H9 (cell line): Measurements from ENCODE around the gene CLCNKB. TPM values are rescaled to one million over a fixed set of nuclear protein-coding genes. Genes with fewer than 3 reads are reported as not detected.
A peak's percentile ranks its signal among the peaks of the same experiment; 100 is the strongest.

ENCODE experiments used
- DNase-seq: peaks from one replicate; pipeline ENCODE4 v3.0.0-alpha.2; 2017
- H2AFZ ChIP-seq: one replicate; pipeline ENCODE4 v1.6.1; 2013; ENCODE audit warnings: mild to moderate bottlenecking, low read length, control low read depth, moderate library complexity
- H2AK5ac ChIP-seq: 2 replicates; pipeline ENCODE4 v1.6.1; 2013; ENCODE audit warnings: low read length, control low read depth, mixed read lengths; ENCODE audit not compliant: insufficient read length
- H2BK120ac ChIP-seq: one replicate; pipeline ENCODE4 v1.6.1; 2013; ENCODE audit warnings: low read depth, mild to moderate bottlenecking, low read length, control low read depth, inconsistent platforms; ENCODE audit not compliant: poor library complexity, severe bottlenecking
- H2BK12ac ChIP-seq: 2 replicates; pipeline ENCODE4 v1.6.1; 2013; ENCODE audit warnings: low read length, control low read depth, mixed read lengths, low read depth; ENCODE audit not compliant: insufficient read length
- H2BK15ac ChIP-seq: 2 replicates; pipeline ENCODE4 v1.6.1; 2013; ENCODE audit warnings: low read depth, low read length, control low read depth
- H2BK20ac ChIP-seq: one replicate; pipeline ENCODE4 v1.6.1; 2013; ENCODE audit warnings: low read depth, mild to moderate bottlenecking, low read length, control low read depth, inconsistent platforms; ENCODE audit not compliant: poor library complexity, severe bottlenecking
- H2BK5ac ChIP-seq: 2 replicates; pipeline ENCODE4 v1.6.1; 2013; ENCODE audit warnings: low read length, control low read depth, mixed read lengths; ENCODE audit not compliant: insufficient read length
- H3K14ac ChIP-seq: 2 replicates; pipeline ENCODE4 v1.6.1; 2013; ENCODE audit warnings: low read length, control low read depth; ENCODE audit not compliant: insufficient read depth
- H3K18ac ChIP-seq: 2 replicates; pipeline ENCODE4 v1.6.1; 2013; ENCODE audit warnings: low read depth, mild to moderate bottlenecking, mixed read lengths, low read length, control low read depth; ENCODE audit not compliant: insufficient read length
- H3K23ac ChIP-seq: 2 replicates; pipeline ENCODE4 v1.6.1; 2013; ENCODE audit warnings: low read length, control low read depth, mixed read lengths, low read depth; ENCODE audit not compliant: insufficient read length
- H3K23me2 ChIP-seq: 2 replicates; pipeline ENCODE4 v1.6.1; 2013; ENCODE audit warnings: low read depth, mild to moderate bottlenecking, mixed read lengths, low read length, control low read depth; ENCODE audit not compliant: insufficient read length, poor library complexity, severe bottlenecking
- H3K27ac ChIP-seq: 2 replicates; pipeline ENCODE4 v1.5.1; 2013; ENCODE audit warnings: low read length, control low read depth, mixed read lengths, low read depth; ENCODE audit not compliant: insufficient read length
- H3K27me3 ChIP-seq: 2 replicates; pipeline ENCODE4 v1.6.1; 2013; ENCODE audit warnings: low read length, control low read depth, inconsistent platforms; ENCODE audit not compliant: insufficient read depth
- H3K4ac ChIP-seq: 2 replicates; pipeline ENCODE4 v1.6.1; 2013; ENCODE audit warnings: low read depth, mild to moderate bottlenecking, control low read depth, inconsistent platforms, low read length, moderate library complexity
- H3K4me1 ChIP-seq: 2 replicates; pipeline ENCODE4 v1.6.1; 2013; ENCODE audit warnings: low read length, control low read depth, inconsistent platforms; ENCODE audit not compliant: insufficient read depth
- H3K4me2 ChIP-seq: 2 replicates; pipeline ENCODE4 v1.6.1; 2013; ENCODE audit warnings: low read length, control low read depth, mixed read lengths; ENCODE audit not compliant: insufficient read length, insufficient read depth
- H3K56ac ChIP-seq: 2 replicates; pipeline ENCODE4 v1.6.1; 2013; ENCODE audit warnings: low read depth, mild to moderate bottlenecking, mixed read lengths, low read length, control low read depth; ENCODE audit not compliant: insufficient read length
- H3K79me1 ChIP-seq: 2 replicates; pipeline ENCODE4 v1.6.1; 2013; ENCODE audit warnings: low read depth, mild to moderate bottlenecking, moderate library complexity, low read length, control low read depth, inconsistent platforms; ENCODE audit not compliant: insufficient read depth, poor library complexity, severe bottlenecking
- H3K79me2 ChIP-seq: 2 replicates; pipeline ENCODE4 v1.6.1; 2013; ENCODE audit warnings: low read length, control low read depth, inconsistent platforms; ENCODE audit not compliant: insufficient read depth
- H3K9ac ChIP-seq: 2 replicates; pipeline ENCODE4 v1.6.1; 2013; ENCODE audit warnings: low read length, control low read depth, mixed read lengths; ENCODE audit not compliant: insufficient read length; ENCODE audit errors: extremely low read depth
- H3K9me3 ChIP-seq: one replicate; pipeline ENCODE4 v1.6.1; 2013; ENCODE audit warnings: low read depth, low read length, inconsistent platforms; ENCODE audit not compliant: control insufficient read depth
- H3T11ph ChIP-seq: one replicate; pipeline ENCODE4 v1.6.1; 2013; ENCODE audit warnings: mild to moderate bottlenecking, low read length, control low read depth, inconsistent platforms
- H4K20me1 ChIP-seq: one replicate; pipeline ENCODE4 v1.6.1; 2013; ENCODE audit not compliant: control insufficient read depth, insufficient read length, insufficient read depth
- H4K5ac ChIP-seq: 2 replicates; pipeline ENCODE4 v1.6.1; 2013; ENCODE audit warnings: low read depth, mild to moderate bottlenecking, mixed read lengths, low read length, control low read depth; ENCODE audit not compliant: insufficient read length
- H4K8ac ChIP-seq: replicated peaks from 2 replicates; pipeline ENCODE4 v1.6.1; 2013; ENCODE audit warnings: low read length, control low read depth, mixed read lengths, low read depth; ENCODE audit not compliant: insufficient read length
- H4K91ac ChIP-seq: 2 replicates; pipeline ENCODE4 v1.6.1; 2013; ENCODE audit warnings: low read depth, mild to moderate bottlenecking, moderate library complexity, mixed read lengths, low read length, control low read depth; ENCODE audit not compliant: insufficient read length
- H3K27ac Mint-ChIP-seq, 3 experiments: 2 replicates in 2 of 3; 3 replicates in 1 of 3; pipeline ENCODE4 v1.8.0; 2020 to 2021; ENCODE audit warnings: mixed read lengths in 3 of 3, mild to moderate bottlenecking in 1 of 3, moderate library complexity in 1 of 3
- H3K27me3 Mint-ChIP-seq: 2 replicates; pipeline ENCODE4 v1.8.0; 2021; ENCODE audit warnings: low read depth, mild to moderate bottlenecking, moderate library complexity, mixed read lengths
- H3K36me3 Mint-ChIP-seq, 3 experiments: 2 replicates in 2 of 3; 3 replicates in 1 of 3; pipeline ENCODE4 v1.8.0; 2020 to 2021; ENCODE audit warnings: low read depth in 3 of 3, mixed read lengths in 3 of 3; ENCODE audit not compliant: insufficient read depth in 1 of 3
- H3K4me1 Mint-ChIP-seq, 2 experiments: 2 replicates each; pipeline ENCODE4 v1.8.0; 2020; ENCODE audit warnings: mixed read lengths in 2 of 2
- H3K4me3 Mint-ChIP-seq, 2 experiments: 2 replicates in 1 of 2; 3 replicates in 1 of 2; pipeline ENCODE4 v1.8.0; 2020 to 2021; ENCODE audit warnings: mild to moderate bottlenecking in 2 of 2, mixed read lengths in 2 of 2, moderate library complexity in 1 of 2
- H3K9me3 Mint-ChIP-seq, 2 experiments: 2 replicates in 1 of 2; 3 replicates in 1 of 2; pipeline ENCODE4 v1.8.0; 2020; ENCODE audit warnings: mild to moderate bottlenecking in 2 of 2, mixed read lengths in 2 of 2, moderate library complexity in 1 of 2
- CTCF ChIP-seq: fragments of 200-600 bp; sonication (generic); conservative IDR thresholded peaks from 3 replicates; pipeline ENCODE4 v1.8.0; 2021; ENCODE audit warnings: antibody characterized with exemption, mild to moderate bottlenecking
- WGBS: extraction: QIAGEN DNeasy Blood & Tissue Kit; methylation state at CpG from one replicate; pipeline ENCODE4 v1.1.7; 2013; ENCODE audit warnings: missing lambda C conversion rate, low lambda C conversion rate, mixed read lengths; ENCODE audit not compliant: insufficient read length; ENCODE audit errors: extremely low coverage; 5-methylcytosine and 5-hydroxymethylcytosine counted together
- total RNA-seq: library from RNA; stranded (reverse); gene quantifications from 2 replicates; pipeline ENCODE4 v1.2.1, GENCODE V29; 2021

The CLCNKB gene
- total RNA-seq, 1 experiment from 2014 or later = 1.7 TPM

DNA sequence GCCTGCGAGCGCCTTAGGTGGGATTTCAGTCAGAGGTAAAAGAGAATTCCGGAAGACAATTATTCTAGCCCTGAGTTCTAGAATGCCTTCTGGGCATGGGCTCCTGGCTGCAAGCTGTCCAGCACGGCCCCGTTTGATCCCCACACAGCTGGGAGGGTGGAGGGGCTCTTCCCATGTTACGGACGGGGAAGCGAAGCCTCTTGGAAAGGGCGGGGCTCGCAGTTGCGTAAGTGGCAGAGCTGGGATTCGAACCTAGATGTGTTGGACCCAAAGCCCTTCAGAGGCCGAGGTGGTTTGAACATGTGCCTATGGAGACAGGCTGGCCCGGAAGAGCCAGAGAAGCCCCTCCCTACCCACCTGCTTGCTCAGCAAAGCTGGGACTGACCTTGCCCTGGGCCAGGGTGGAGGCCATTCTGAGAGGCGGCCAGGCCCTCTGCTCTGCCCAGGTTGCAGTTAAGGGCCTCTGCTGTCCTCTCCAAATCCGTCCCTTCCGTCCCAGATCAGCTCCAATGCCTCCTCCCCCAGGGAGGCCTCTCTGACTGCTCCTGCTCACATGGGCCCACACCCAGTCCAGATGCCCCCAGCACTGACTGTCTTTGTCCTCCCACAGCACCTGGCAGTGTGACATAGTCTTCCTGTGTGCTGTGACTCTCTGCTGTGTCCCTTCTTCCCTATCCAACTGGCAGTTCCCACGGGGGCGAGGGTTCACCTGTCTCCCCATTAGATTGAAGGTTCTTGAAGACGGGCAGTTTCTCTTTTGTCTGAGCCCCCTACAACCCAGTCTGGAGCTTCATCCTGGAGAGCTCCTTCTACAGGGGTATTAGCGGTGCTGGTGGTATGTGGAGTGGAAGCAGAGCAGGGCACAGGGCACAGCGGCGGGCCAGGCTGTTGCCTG is 24.6 kb upstream of the CLCNKB start:
- Histone ChIP-seq H3K4me2 (no peak overlapping the region), H3K23me2 (no peaks in the 10 kb centered on the region), H2BK5ac (no peak overlapping the region), H3K79me1 (no peaks in the 10 kb centered on the region), H3K27ac (no peak overlapping the region), H2AFZ (no peak overlapping the region), H4K91ac (no peak overlapping the region), H3T11ph (no peak overlapping the region), H3K9ac (no peak overlapping the region), H4K20me1 (no peaks in the 10 kb centered on the region), H3K56ac (no peak overlapping the region), H3K4ac (no peak overlapping the region), H2BK12ac (no peak overlapping the region), H3K27me3 (no peaks in the 10 kb centered on the region), H3K9me3 (no peaks in the 10 kb centered on the region), H4K5ac (no peak overlapping the region), H3K23ac (no peak overlapping the region), H2AK5ac (no peak overlapping the region), H3K18ac (no peak overlapping the region), H3K14ac (no peak overlapping the region), H3K4me1 (0 out of 2 replicates have a peak, but pooled peaks cover 4% of the 10 kb centered on the region), H4K8ac (no peak overlapping the region), H3K79me2 (no peaks in the 10 kb centered on the region), H2BK120ac (no peak overlapping the region), H2BK20ac (no peak overlapping the region), H2BK15ac (no peak overlapping the region)
- TF ChIP-seq CTCF = no peak
- peaks cover 19 to 45% of the 10 kb centered on the region in 2 experiments for H3K4me1 Mint-ChIP-seq
- H3K4me3 Mint-ChIP-seq = no peak overlapping the region
- DNase-seq = no peak
- no peaks in the 10 kb centered on the region for H3K9me3 Mint-ChIP-seq
- no CpG with 5 or more reads among the region's 23 CpGs for WGBS
- peak overlapping the region in 2 of 3 experiments; percentile 36 to 56; a peak in 3 of 7 replicates for H3K27ac Mint-ChIP-seq
- no peaks in the 10 kb centered on the region for H3K36me3 Mint-ChIP-seq
- peaks cover 42% of the 10 kb centered on the region for H3K27me3 Mint-ChIP-seq
